Gastrocnemius medialis (tissue), 4 donors: ENCODE data around the gene EYS. TPM values are rescaled to one million over a fixed set of nuclear protein-coding genes. Genes with fewer than 3 reads are reported as not detected.

Experiments used
- ATAC-seq, 2 donors: fragments of 150-250 bp; one replicate each; pipeline ENCODE4 v1.9.1; 2016
- DNase-seq, 2 donors: peaks; one replicate each; pipeline ENCODE4 v3.0.0-alpha.2; 2019
- H3K27ac ChIP-seq, 4 donors: fragments of 200-600 bp; sonication (generic); 1 replicate in 1 of 4; 2 replicates in 3 of 4; pipeline ENCODE4 v1.5.1; 2016 to 2018; ENCODE audit warnings: mild to moderate bottlenecking in 2 of 4, moderate library complexity in 1 of 4
- H3K27me3 ChIP-seq, 3 donors: fragments of 200-600 bp; sonication (generic) in 2 of 3; 1 replicate in 1 of 3; 2 replicates in 2 of 3; pipeline versions ENCODE4 v1.5.1 to v1.6.0; 2016 to 2019; ENCODE audit warnings: mild to moderate bottlenecking in 1 of 3, moderate library complexity in 1 of 3
- H3K36me3 ChIP-seq, 2 donors: fragments of 200-600 bp; sonication (generic) in 1 of 2; one replicate each; pipeline ENCODE4 v1.5.1; 2017 to 2018
- H3K4me1 ChIP-seq, 2 donors: fragments of 200-600 bp; sonication (generic) in 1 of 2; one replicate each; pipeline ENCODE4 v1.5.1; 2016 to 2017; ENCODE audit warnings: mild to moderate bottlenecking in 2 of 2
- H3K4me3 ChIP-seq, 4 donors: fragments of 200-600 bp; sonication (generic) in 3 of 4; 1 replicate in 1 of 4; 2 replicates in 3 of 4; pipeline ENCODE4 v1.5.1; 2016 to 2019; ENCODE audit warnings: mild to moderate bottlenecking in 2 of 4
- H3K9me3 ChIP-seq, 3 donors: fragments of 200-600 bp; sonication (generic) in 2 of 3; 1 replicate in 1 of 3; 2 replicates in 2 of 3; pipeline ENCODE4 v1.5.1; 2016 to 2019
- POLR2A ChIP-seq, 2 donors: fragments of 450-650 bp; IDR thresholded peaks; one replicate each; pipeline ENCODE4 v1.6.1; 2017; ENCODE audit warnings: antibody characterized with exemption in 2 of 2, mild to moderate bottlenecking in 2 of 2, moderate library complexity in 2 of 2
- in situ Hi-C, 4 donors: fragments of 200-750 bp; cut with MboI; loops; one replicate each; pipeline versions ENCODE4 v1.15.0 to v1.8.0; 2017; ENCODE audit warnings: low sequenced_read_pairs in 4 of 4
- intact Hi-C: fragments of 100-400 bp; cut with DNase I; formaldehyde crosslinking; loops from one replicate; pipeline ENCODE4 v1.15.1; 2023; ENCODE audit warnings: low total_unique reads
- total RNA-seq, 4 donors: library from RNA; depleted of rRNA; stranded (reverse); fragments of >200 nt; gene quantifications; one replicate each; pipeline versions ENCODE4 v1.1.0 to v1.2.3, GENCODE V29; 2016
- TF ChIP-seq, protein P1 (sequence below), 5 experiments: fragments of 450-650 bp in 3 of 5; fragments of 200-600 bp in 2 of 5; sonication (generic) in 2 of 5; IDR thresholded peaks in 4 of 5; conservative IDR thresholded peaks in 1 of 5; 1 replicate in 4 of 5; 2 replicates in 1 of 5; pipeline ENCODE4 v1.5.1; 2016 to 2019; ENCODE audit warnings: antibody characterized with exemption in 5 of 5, mild to moderate bottlenecking in 3 of 5, moderate library complexity in 3 of 5

The EYS gene
- total RNA-seq, 4 donors from 2014 or later, result 0.20 TPM; not detected in 3

DNA sequence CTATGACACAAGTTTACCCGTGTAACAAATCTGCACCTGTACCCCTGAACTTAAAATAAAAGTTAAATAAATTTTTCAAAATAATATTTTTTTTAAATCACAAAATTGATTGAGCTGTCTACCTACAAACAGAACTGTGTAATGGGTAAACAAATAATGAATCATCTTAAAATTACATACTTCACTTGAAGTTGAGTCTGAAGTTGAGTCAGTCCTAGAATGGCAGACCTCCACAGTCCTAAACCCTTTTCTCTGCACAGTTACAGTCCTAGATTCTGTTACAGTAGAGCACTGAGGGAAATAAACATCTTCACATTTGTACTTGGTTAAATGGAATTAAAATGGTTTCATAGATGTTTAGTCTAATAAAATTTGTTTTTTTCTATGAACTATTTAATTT, 1190.6 kb downstream of the EYS start:
- no peak overlapping the region for H3K4me3 ChIP-seq
- TF ChIP-seq, protein P1, sequence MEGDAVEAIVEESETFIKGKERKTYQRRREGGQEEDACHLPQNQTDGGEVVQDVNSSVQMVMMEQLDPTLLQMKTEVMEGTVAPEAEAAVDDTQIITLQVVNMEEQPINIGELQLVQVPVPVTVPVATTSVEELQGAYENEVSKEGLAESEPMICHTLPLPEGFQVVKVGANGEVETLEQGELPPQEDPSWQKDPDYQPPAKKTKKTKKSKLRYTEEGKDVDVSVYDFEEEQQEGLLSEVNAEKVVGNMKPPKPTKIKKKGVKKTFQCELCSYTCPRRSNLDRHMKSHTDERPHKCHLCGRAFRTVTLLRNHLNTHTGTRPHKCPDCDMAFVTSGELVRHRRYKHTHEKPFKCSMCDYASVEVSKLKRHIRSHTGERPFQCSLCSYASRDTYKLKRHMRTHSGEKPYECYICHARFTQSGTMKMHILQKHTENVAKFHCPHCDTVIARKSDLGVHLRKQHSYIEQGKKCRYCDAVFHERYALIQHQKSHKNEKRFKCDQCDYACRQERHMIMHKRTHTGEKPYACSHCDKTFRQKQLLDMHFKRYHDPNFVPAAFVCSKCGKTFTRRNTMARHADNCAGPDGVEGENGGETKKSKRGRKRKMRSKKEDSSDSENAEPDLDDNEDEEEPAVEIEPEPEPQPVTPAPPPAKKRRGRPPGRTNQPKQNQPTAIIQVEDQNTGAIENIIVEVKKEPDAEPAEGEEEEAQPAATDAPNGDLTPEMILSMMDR (IDR thresholded peaks at IDR 0.05 in 4 of 5, conservative IDR thresholded peaks at IDR 0.05 in 1 of 5), result no peak
- no peak for TF ChIP-seq POLR2A (IDR thresholded peaks at IDR 0.05)
- no peaks in the 10 kb centered on the region for H3K36me3 ChIP-seq
- H3K9me3 ChIP-seq, result no peaks in the 10 kb centered on the region
- ATAC-seq, result no peak
- DNase-seq, result no peak
- no peaks in the 10 kb centered on the region for H3K4me1 ChIP-seq
- in situ Hi-C loops, result no loop called here
- H3K27me3 ChIP-seq, result no peaks in the 10 kb centered on the region
- no peak overlapping the region for H3K27ac ChIP-seq
- intact Hi-C loops, result no loop called here

DNA sequence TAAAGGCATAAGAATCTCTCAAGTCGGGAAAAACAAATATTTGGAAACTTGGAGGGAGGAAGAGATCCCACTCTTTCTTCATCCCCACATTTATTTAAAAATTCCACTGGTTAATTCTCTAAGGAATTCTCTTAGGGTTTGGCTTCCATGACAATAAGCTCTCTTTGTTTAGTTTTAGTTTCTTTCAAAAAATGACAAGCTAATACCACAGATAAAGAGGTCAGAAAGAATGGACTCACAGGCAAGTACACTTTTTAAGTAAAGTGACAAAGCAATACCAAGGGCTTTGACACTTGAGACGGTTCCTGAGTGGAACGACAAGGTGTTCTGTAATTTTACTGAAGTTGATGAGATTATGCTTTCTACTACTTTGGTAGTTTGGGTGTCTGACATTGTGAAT, 1199.4 kb downstream of the EYS start:
- Histone ChIP-seq H3K9me3 (no peaks in the 10 kb centered on the region), H3K36me3 (no peaks in the 10 kb centered on the region), H3K27ac (no peak overlapping the region), H3K4me3 (no peak overlapping the region), H3K4me1 (no peaks in the 10 kb centered on the region), H3K27me3 (no peaks in the 10 kb centered on the region)
- DNase-seq, result no peak
- in situ Hi-C loops (no loop called here), intact Hi-C loops (no loop called here)
- no peak for ATAC-seq
- no peak for TF ChIP-seq POLR2A (IDR thresholded peaks at IDR 0.05)
- TF ChIP-seq, protein P1 (IDR thresholded peaks at IDR 0.05 in 4 of 5, conservative IDR thresholded peaks at IDR 0.05 in 1 of 5), result no peak

DNA sequence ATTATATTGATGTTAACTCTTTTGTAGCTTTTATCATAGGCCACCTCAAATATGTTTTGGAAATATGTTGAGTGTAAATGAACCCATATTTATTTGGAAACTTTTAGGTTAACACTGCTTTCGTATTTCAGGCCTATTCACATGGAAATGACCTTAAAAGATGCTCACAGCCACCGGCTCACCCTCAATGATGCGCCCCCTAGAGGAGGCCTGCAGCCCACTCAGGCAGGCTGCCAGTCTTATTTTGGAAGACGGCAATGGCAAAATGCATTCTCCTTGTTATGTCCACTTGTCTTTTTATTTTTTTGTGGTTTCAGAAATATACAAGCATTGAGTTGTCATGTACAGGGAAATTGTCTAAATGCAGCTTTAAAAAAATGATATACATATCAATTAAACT, 1201.7 kb downstream of the EYS start:
- no peak for ATAC-seq
- intact Hi-C loops, result no loop called here
- Histone ChIP-seq H3K27me3 (no peaks in the 10 kb centered on the region), H3K36me3 (no peaks in the 10 kb centered on the region), H3K27ac (no peak overlapping the region), H3K4me3 (no peak overlapping the region), H3K4me1 (no peaks in the 10 kb centered on the region), H3K9me3 (no peaks in the 10 kb centered on the region)
- in situ Hi-C loops, result no loop called here
- no peak for TF ChIP-seq POLR2A (IDR thresholded peaks at IDR 0.05)
- TF ChIP-seq, protein P1 (IDR thresholded peaks at IDR 0.05 in 4 of 5, conservative IDR thresholded peaks at IDR 0.05 in 1 of 5), result no peak
- DNase-seq, result no peak

DNA sequence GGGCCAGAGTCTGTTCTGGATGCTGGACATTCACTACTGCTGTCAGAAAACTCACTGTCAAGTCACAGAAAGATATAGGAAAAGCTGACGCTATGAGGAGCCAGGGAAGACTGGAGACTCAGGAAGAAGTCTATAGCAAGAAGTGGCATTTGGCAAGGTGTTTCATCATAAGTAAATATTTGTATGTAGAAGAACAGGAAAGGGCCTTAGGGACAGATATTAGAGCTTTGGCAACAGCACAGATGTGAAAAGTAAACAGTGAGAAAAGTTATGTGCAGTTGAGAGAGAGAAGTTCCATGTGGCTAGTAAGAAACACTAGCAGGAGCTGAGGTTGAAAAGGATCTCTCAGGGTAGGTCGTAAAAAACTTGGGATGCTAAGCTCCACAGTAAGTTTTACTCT, 1202.5 kb downstream of the EYS start:
- no peak for TF ChIP-seq POLR2A (IDR thresholded peaks at IDR 0.05)
- TF ChIP-seq, protein P1 (IDR thresholded peaks at IDR 0.05 in 4 of 5, conservative IDR thresholded peaks at IDR 0.05 in 1 of 5), result no peak
- intact Hi-C loops (no loop called here), in situ Hi-C loops (no loop called here)
- Histone ChIP-seq H3K27me3 (no peaks in the 10 kb centered on the region), H3K9me3 (no peaks in the 10 kb centered on the region), H3K4me3 (no peak overlapping the region), H3K36me3 (no peaks in the 10 kb centered on the region), H3K27ac (no peak overlapping the region), H3K4me1 (no peaks in the 10 kb centered on the region)
- ATAC-seq, result peak in 1 of 2 donors; percentile 36
- DNase-seq, result no peak

DNA sequence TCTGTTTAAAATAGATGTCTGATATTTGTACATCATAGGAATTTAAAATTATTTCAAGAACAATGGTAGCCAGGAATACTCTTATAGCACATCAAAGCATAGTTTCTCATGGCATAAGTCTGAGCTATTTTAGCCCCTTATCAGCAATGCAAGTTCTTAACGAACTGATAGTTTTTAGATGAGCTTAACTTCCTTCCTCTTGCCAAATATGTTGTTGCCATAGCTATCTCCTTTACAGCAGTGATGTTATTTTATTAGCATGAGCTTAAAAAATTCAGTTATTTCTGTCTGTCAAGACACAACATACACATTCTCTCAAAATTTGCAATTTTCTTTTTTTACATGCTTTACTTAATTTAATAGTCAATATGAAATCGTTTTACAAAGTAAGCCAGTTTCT, 1204.2 kb downstream of the EYS start:
- in situ Hi-C loops, result no loop called here
- no peak overlapping the region for H3K27ac ChIP-seq
- no peak overlapping the region for H3K4me3 ChIP-seq
- no peaks in the 10 kb centered on the region for H3K4me1 ChIP-seq
- H3K9me3 ChIP-seq, result no peaks in the 10 kb centered on the region
- intact Hi-C loops, result no loop called here
- no peak for DNase-seq
- ATAC-seq, result no peak
- no peaks in the 10 kb centered on the region for H3K27me3 ChIP-seq
- TF ChIP-seq, protein P1 (IDR thresholded peaks at IDR 0.05 in 4 of 5, conservative IDR thresholded peaks at IDR 0.05 in 1 of 5), result no peak
- no peaks in the 10 kb centered on the region for H3K36me3 ChIP-seq
